Stimulated activated CD4-positive, alpha-beta T cell treated with anti-CD3 and anti-CD28 coated beads, Interleukin-4, amount 100 ng/mL, for 1 hour (primary cell): ENCODE data around the gene PPP4R4.
"Not testable (repeated sequence)": the region's sequence is repeated elsewhere in the genome, so short reads cannot be mapped to it uniquely, and the experiment has no call there.

Source experiments
- DNase-seq: peaks from one replicate; pipeline ENCODE4 v3.0.0-alpha.2; 2020

The PPP4R4 gene

DNA sequence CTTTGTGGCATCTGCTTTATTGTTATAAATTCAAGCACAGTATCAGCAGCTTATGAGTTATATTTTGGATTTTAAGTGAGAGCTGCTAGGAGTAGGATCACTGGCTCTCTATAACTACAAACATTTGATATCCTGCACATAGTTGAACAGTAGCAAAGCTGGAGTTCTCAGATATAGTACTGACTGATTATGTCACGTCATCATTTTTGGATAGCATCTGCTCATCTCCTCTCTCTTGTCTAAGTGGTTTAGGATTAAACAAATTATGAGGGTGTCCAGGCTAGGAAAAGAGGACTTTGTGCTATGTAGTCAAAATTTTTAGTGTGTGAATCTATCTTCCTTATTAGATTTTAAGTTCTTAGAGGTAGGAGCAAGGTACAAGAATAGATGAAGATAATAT lies 18.4 kb downstream of the PPP4R4 start:
- no peak for DNase-seq

GRCh38 chr14:94193776-94194175 lies 19.7 kb downstream of the PPP4R4 start:
- DNase-seq: no peak

DNA sequence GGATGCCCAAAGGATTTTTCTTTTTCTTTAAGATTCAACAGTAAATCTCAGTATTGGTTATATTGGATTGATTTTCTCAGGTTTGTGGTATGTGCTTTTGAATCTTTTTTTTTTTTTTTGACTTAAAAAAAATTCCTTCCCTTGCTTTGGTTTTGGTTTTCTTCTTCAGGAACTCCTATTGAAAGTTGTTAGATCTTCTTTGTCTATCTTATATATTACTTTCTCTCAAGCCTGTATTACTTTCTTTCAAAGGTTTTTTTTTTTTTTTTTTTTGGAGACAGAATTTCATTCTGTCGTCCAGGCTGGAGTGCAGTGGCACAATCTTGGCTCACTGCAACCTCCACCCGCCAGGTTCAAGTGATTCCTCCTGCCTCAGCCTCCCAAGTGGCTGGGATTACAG lies 21.9 kb downstream of the PPP4R4 start:
- no peak for DNase-seq

DNA sequence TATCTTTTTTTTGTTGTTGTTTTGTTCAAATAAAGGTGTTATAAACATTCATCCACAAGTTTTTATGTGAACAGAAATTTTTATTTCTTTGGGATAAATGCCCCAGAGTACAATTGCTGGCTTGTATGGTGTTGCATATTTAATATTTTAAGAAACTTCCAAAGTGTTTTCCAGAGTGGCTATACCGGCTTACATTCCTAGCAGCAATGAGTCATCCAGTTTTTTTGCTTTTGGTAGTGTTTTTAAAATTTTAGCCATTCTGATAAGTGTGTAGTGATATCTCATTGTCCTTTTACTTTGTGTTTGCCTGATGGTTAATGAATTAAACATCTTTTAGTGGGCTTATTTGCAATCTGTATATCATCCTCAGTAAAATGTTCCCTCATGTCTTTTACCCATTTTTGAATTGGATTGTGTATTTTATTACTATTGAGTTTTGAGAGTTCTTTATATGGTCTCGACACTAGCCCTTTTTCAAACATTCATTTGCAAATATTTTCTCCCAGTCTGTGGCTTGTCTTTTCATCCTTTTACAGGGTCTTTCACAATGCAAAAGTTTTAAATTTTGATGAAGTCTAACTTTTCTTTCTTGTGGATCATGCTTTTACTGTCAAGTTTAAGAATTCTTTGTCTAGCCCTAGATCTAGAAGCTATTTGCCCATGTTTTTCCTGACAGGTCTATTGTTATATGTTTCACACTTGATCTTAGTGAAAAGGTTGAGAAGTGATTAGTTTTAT lies 29.5 kb downstream of the PPP4R4 start:
- DNase-seq: no peak

- DNase-seq: no peak
Observed at GRCh38 chr14:94213021-94213420, 38.9 kb downstream of the PPP4R4 start.

GRCh38 chr14:94213741-94214140 lies 39.6 kb downstream of the PPP4R4 start:
- no peak for DNase-seq

- DNase-seq: no peak
Observed at GRCh38 chr14:94217116-94217515, 43.0 kb downstream of the PPP4R4 start.

GRCh38 chr14:94218198-94218886 lies 44.2 kb downstream of the PPP4R4 start:
- not testable (repeated sequence) for DNase-seq

DNA sequence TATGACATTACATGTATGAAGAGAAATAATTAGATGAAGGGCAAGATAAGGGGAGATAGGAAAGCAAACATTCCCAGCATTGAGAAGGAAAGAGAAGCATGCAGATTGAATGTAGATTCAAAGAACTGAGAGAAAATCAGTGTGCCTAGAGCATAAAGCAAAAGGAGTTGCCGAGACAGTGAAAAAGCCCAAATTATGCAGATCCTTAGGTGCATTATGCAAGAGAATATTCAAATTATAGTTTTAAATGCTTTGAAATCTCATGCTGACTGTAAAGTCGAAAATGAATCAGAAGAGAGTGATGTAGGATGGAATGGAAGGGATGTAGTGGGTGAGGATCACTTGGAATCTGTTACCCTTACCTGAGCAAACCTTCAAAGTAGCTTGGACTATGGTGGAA lies 49.9 kb downstream of the PPP4R4 start:
- no peak for DNase-seq

DNA sequence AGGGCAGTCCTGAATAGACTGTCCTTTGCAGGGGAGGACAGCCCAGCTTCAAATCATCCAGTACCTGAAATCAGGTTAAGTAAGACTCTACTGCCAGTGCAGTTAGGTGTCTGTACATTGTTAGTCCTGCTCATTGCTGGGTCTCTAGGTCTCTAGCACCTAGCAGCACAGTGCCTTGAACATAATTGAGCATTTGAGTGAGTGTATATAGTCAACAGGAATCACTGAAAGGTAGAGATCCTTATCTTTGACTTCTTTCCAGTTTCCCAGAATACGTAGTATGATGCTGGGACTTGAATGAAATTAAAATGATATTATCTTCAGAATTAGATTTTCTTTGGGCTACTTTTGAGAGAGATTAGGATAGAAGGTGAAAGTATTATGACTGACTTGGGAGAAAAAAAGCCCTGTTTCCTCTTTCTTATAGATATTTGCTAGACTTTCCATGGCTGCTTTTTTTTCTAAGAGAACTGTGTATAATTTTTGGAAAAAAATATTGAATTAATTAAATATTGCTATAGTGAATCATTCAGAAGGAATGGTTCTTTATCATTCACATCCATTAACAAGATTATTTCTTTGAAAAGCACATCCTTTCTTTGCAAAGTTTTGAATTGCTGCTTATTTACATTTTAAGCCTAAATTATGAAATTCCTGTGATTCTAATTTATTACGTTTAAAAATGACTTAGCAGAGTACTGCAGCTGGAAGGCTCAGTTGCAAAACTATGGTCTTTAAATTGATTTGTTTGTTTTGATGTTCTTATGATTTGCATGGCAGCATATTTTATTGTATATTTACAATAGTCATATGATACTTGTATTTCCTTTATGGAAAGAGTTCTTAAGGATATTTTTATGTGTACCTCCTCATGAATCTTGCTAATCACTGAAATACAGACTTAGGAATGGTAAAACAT lies 51.6 kb downstream of the PPP4R4 start:
- no peak for DNase-seq

DNA sequence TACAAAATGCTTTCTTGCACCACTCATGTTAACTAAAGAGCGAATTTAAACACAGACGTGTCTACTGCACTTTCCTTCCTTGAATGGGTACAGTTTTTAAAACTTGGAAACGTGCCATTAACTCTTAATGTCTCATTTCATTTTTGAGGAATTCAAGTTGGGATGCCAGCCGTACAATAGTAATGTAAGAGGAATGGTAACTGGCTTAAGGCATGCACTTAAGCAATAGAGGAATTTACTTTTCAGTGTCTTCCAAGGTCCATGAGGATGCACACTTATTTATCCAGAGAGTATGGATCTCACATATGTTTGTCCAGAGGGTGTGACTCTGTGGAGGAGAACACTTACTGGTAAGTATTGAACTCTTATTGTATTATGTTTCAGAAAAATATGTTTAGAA lies 52.9 kb downstream of the PPP4R4 start:
- no peak for DNase-seq

DNA sequence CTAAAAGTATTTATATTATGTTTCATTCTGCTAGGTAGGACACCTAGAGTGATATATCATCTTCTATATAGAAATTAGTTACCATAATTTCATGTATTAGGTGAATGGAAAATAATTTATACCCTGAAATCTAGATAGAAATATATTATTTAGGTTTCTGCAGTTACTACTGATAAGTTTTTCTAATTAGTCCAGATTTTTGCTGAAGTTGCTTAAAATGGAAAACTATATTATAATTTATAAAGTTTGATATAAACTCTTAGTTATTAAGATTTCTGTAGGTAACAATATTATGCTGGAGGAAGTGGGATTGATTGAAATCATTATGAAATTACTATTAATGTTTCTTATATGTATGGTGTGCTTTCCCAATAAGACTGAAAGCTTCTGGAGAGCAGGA lies 62.9 kb downstream of the PPP4R4 start:
- DNase-seq: no peak

DNA sequence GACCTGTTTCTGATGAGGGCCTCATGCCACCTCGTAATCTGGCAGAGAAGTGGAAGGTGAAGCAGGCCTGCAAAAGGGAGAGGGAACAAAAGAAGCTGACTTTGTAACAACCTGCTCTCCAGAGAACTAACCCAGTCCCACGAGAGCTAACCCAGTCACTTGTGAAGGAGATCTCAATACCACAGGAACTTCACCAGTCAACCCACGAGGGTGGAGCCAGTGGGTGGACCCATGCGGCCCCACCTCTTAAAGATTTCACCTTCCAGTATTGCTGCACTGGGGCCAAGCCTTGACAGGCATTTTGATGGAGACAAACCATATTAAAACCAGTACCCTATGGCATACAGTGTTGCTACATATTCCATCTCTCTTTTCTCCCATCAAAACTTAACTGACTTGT lies 63.9 kb downstream of the PPP4R4 start:
- no peak for DNase-seq

GRCh38 chr14:94239406-94239805 lies 65.3 kb downstream of the PPP4R4 start:
- no peak for DNase-seq

- DNase-seq: no peak
Observed at GRCh38 chr14:94244182-94244581, 70.1 kb downstream of the PPP4R4 start.

GRCh38 chr14:94264195-94264594 lies 90.1 kb downstream of the PPP4R4 start:
- DNase-seq: not testable (repeated sequence)

- no peak for DNase-seq
Observed at GRCh38 chr14:94267352-94267751, 93.2 kb downstream of the PPP4R4 start.

DNA sequence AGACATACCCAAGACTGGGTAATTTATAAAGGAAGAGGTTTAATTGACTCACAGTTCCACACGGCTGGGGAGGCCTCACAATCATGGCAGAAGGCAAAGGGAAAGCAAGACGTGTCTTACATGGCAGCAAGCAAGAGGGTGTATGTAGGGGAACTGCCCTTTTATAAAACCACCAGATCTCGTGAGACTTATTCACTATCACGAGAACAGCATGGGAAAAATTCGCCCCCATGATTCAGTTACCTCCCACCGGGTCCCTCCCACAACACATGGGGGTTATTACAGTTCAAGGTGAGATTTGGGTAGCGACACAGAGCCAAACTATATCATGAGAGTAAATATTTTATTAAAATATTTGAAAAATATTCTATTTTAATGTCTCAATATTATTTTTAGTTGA lies 94.5 kb downstream of the PPP4R4 start:
- not testable (repeated sequence) for DNase-seq

DNA sequence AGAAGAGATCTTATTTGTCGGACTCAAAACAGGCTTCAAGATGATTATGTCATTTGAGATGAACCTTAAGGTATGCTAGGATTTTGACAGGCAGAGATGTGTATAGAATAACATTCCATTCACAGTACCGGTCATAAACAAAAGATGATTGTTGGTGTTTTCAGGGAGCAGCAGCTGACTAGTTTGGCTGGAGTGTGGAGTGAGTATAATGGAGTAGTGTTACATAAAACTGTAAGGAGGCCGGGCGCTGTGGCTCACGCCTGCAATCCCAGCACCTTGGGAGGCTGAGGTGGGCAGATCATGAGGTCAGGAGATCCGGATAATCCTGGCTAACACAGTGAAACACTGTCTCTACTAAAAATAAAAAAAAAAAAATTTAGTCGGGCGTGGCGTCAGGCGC lies 95.0 kb downstream of the PPP4R4 start:
- no peak for DNase-seq

DNA sequence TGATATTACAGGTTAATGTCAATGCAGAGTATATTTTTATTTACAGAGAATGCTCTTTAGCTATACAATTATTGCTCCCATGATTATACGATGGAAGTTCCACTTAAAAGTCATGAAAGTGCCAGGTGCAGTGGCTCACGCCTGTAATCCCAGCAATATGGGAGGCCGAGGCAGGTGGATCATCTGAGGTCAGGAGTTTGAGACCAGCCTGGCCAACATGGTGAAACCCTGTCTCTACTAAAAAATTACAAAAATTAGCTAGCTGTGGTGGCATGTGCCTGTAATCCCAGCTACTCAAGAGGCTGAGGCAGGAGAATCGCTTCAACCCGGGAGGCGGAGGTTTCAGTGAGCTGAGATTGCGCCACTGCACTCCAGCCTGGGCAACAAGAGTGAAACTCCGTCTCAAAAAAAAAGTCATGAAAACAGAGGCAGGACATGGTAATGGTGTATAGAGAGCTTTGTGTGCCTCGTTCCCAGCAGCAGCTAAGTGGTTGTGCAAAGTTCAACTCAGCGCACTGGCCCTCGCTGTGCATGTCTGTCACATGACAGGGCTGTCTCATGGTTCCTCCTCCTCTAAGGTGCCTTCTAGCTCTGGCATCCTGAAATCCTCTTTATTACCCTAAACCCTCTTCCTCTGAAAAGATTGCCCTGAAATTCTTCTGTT lies 102.9 kb downstream of the PPP4R4 start:
- not testable (repeated sequence) for DNase-seq

GRCh38 chr14:94278731-94279130 lies 104.6 kb downstream of the PPP4R4 start:
- no peak for DNase-seq

DNA sequence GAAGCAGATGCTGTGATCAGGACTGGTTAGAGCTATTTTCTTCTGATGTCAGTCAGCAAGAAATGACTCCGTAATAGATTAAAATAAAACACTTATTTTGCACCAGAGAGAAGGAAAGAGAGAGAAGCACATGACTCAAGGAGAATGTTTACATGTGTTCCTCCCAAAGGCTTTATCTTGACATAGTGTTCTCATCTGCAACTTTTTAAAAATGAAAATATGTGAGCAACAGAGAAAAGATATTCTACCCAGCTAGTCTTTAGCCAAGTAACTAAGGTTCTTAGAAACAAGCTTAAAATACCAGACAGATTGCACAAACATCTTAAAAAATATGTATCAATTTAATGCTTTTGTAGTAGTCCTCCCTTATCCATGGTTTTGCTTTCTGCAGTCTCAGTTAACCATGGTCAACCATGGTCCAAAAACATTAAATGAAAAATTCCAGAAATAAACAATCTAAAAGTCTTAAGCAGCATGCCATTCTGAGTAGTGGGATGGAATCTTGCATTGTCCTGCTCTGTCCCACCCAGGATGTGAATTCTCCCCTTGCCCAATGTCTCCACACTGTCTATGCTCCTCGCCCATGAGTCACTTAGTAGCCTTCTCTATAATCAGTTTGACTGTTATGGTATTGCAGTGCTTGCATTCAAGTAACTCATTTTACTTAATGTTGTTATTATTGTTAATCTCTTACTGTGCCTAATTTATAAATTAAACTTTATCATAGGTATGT lies 109.0 kb downstream of the PPP4R4 start:
- DNase-seq: no peak
